Mammary epithelial cell (primary cell): ENCODE results near the gene CDC42EP1.

ENCODE experiments used
- EZH2 ChIP-seq: IDR thresholded peaks from 2 replicates; pipeline ENCODE4 v1.6.1; 2012; ENCODE audit warnings: low read length, inconsistent platforms, borderline replicate concordance
- TF ChIP-seq, protein P1 (sequence below), 2 donors: IDR thresholded peaks in 1 of 2; conservative IDR thresholded peaks in 1 of 2; 2 replicates each; pipeline ENCODE4 v1.5.1; 2011 to 2012; ENCODE audit warnings: inconsistent platforms in 2 of 2, low read length in 2 of 2, mild to moderate bottlenecking in 2 of 2, control low read depth in 1 of 2, low read depth in 1 of 2; ENCODE audit not compliant: insufficient read depth in 1 of 2; ENCODE audit errors: extremely low read depth in 1 of 2

DNA sequence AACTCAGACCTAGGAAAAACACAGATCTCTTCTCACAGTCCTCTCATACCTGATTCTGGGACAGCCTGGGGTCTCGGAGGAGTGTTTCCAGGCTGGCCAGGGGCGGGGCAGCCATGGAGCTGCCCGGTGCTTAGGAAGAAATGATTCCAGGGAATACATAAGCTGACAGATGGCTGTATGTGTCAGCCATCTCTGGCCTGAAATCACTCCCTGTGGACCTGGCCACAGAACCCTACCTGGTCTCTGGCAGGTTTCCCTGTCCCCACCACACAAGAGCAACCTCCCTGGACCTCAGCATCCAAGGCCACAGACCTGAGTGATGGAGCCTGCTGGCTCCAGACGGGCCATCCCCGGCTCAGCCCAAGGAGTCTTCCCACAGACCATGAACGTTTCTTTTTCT lies 58.4 kb downstream of the CDC42EP1 start:
- TF ChIP-seq, protein P1, sequence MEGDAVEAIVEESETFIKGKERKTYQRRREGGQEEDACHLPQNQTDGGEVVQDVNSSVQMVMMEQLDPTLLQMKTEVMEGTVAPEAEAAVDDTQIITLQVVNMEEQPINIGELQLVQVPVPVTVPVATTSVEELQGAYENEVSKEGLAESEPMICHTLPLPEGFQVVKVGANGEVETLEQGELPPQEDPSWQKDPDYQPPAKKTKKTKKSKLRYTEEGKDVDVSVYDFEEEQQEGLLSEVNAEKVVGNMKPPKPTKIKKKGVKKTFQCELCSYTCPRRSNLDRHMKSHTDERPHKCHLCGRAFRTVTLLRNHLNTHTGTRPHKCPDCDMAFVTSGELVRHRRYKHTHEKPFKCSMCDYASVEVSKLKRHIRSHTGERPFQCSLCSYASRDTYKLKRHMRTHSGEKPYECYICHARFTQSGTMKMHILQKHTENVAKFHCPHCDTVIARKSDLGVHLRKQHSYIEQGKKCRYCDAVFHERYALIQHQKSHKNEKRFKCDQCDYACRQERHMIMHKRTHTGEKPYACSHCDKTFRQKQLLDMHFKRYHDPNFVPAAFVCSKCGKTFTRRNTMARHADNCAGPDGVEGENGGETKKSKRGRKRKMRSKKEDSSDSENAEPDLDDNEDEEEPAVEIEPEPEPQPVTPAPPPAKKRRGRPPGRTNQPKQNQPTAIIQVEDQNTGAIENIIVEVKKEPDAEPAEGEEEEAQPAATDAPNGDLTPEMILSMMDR (conservative IDR thresholded peaks at IDR 0.05 in 1 of 2, IDR thresholded peaks at IDR 0.05 in 1 of 2; ENCODE audit: extremely low read depth in 1 of 2, insufficient read depth in 1 of 2, low read depth in 1 of 2, low read length in 2 of 2): no peak
- no peak for TF ChIP-seq EZH2
